Femur (tissue), 1 donor: ENCODE measurements around the gene G6PC1.
"Not testable (repeated sequence)": the region's sequence is repeated elsewhere in the genome, so short reads cannot be mapped to it uniquely, and the experiment has no call there.

Source experiments
- DNase-seq: peaks from one replicate; pipeline ENCODE4 v3.0.0-alpha.2; 2017

G6PC1 gene

DNA sequence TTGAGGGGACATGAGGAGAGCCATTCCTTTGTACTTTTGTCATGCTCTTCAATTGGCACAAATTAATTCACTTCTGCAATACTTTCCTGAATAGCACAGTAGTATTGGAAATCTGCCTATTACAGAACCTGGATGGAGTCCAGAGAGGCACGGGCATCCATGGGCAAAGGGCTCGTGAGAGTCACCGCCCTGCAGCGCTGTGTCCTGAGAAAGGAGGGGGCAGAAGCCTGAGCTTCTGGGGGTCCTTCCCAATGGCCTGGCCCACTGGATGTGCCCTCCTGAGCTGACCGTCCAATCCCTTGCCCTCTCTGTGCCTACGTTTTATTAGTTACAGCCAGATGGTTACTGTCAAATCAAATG, 3.5 kb downstream of the G6PC1 start:
- no peak for DNase-seq

DNA sequence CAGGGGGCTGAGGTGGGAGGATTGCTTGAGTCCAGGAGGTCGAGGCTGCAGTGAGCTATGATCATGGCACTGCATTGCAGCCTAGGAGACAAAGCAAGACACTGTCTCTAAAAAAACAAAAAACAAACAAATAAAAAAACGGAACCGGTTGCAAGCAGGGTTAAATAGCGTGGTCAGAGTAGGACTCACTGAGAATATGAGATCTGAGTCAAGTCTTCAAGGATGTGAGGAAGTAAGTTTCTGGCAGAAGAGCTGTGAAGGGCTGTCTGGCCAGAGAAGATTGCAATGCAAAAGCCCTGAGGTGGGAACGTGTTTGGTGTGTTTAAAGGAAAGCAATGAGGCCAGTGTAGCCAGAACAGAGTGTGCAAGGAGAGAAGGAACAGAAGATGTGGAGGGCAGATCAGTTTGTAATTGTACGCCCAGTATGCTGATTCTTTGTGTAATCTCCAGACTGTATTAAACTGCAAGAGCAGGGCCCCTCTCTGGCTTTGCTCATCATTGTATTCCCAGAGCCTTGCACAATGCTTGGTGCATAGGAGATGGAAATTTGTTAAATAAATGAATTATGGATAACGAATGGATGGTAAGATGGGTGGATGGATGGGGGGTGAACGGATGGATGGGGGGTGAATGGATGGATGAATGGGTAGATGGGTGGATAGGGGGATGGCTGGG, 6.3 kb downstream of the G6PC1 start:
- no peak for DNase-seq

DNA sequence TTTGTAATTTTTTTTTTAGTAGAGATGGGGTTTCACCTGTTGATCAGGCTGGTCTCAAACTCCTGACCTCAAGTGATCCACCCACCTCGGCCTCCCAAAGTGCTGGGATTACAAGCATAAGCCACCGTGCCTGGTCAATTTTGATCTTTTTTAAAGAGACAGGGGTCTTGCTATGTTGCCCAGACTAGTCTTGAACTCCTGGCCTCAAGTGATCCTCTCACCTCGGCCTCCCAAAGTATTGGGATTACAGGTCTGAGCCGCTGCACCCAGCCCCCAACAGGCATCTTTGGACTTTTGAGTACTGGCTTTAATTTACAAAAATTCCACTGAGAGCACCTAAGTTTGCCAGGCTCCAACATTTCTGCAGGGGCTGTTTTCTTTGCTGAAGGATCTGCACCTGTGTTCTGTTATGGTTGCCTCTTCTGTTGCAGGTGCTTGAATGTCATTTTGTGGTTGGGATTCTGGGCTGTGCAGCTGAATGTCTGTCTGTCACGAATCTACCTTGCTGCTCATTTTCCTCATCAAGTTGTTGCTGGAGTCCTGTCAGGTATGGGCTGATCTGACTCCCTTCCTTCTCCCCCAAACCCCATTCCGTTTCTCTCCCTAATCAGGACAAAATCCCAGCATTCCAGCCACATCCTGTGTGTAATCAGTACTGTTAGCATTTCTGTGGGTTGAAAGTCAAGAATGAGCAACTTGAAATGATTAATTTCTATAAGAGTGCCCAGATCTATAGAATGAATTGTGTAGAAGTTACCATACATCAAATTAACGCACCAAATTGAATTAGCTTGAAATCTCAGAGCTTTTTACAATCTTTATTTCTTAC, 8.5 kb downstream of the G6PC1 start:
- DNase-seq, result no peak

DNA sequence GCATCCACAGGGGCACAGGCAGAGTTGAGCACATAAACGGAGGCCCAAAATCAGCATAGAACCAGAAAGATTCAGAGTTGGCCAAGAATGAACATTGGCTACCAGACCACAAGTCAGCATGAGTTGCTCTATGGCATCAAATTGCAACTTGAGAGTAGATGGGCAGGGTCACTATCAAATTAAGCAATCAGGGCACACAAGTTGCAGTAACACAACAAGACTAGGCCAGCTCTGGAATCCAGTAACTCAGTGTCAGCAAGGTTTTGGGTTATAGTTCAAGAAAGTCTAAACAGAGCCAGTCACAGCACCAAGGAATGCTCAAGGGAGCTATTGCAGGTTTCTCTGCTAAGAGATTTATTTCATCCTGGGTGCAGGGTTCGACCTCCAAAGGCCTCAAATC, 12.9 kb downstream of the G6PC1 start:
- no peak for DNase-seq

DNA sequence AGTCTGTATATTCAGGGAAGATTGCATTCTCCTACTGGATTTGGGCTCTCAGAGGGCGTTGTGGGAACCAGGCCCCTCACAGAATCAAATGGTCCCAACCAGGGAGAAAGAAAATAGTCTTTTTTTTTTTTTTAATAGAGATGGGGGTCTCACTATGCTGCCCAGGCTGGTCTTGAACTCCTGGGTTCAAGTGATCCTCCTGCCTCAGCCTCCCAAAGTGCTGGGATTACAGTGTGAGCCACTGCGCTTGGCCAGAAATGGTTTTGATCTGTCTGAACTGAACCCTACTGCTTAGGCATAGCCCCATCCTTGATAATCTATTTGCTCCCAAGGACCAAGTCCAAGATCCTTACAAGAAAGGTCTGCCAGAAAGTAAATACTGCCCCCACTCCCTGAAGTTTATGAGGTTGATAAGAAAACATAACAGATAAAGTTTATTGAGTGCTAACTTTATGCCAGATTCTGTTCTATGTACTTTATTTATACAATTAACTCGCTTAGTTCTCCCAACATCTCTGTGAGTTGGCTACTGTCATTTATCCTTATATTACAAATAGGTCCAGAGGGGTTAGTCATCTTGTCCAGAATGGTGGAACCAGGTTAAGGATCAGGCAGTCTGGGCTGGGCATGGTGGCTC, 13.5 kb downstream of the G6PC1 start:
- no peak for DNase-seq

DNA sequence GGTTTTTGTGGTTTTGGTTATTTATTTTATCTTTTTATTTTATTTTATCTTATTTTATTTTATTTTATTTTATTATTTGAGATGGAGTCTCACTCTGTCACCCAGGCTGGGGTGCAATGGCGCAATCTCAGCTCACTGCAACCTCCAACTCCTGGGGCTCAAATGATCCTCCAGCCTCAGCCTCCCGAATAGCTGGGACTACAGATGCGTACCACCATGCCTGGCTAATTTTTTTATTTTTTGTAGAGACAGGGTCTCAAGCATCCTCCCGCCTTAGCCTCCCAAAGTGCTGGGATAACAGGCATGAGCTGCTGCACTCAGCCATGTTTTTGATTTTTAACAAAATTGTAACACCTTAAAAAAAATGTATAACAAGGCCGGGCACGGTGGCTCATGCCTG, 14.7 kb downstream of the G6PC1 start:
- not testable (repeated sequence) for DNase-seq

DNA sequence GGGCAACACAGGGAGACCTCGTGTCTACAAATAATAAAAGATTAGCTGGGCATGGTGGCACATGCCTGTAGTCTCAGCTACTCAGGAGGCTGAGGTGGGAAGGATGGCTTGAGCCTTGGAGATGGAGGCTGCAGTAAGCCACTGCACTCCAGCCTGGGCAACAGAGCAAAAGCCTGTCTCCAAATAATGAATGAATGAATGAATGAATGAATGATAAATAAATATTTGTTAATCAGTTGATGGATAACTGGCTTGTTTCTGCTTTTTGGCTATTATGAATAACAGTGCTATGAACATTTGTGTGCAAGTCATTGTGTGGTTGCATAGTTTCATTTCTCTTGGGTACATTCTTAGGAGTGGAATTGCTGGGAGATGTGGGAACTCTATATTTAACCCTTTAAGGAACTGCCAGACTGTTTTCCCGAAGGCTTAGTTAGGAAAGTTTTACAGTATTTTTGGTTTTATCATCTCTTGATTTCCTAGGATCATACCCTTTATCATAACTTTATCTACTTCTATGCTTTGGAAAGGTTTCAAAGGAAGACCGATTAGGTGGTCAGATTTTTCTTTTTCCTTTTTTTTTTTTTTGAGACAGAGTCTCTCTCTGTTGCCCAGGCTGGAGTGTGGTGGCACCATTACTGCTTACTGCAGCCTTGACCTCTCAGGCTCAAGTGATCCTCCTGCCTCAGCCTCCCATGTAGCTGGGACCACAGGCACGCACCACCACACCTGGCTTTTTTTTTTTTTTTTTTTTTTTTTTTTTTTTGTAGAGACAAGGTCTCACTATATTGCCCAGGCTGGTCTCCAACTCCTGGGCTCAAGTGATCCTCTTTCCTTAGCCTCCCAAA, 16.0 kb downstream of the G6PC1 start:
- DNase-seq, result not testable (repeated sequence)

DNA sequence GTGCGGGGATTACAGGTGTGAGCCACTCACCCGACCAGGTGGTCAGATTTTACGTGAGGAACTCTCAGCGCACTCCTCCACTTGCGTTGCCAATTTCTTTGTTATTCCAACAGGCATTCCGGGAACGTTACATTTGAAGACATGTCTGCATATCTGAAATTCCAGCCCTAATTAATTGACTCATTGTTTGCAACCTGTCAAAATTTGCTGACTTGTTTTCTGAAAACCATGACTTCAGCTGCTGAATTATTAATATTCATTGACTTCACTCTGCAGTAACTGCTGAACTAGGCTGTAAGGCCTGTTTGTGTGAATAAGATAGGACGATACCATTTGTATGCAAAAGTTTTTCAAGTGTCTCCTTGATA, 16.6 kb downstream of the G6PC1 start:
- DNase-seq, result no peak

DNA sequence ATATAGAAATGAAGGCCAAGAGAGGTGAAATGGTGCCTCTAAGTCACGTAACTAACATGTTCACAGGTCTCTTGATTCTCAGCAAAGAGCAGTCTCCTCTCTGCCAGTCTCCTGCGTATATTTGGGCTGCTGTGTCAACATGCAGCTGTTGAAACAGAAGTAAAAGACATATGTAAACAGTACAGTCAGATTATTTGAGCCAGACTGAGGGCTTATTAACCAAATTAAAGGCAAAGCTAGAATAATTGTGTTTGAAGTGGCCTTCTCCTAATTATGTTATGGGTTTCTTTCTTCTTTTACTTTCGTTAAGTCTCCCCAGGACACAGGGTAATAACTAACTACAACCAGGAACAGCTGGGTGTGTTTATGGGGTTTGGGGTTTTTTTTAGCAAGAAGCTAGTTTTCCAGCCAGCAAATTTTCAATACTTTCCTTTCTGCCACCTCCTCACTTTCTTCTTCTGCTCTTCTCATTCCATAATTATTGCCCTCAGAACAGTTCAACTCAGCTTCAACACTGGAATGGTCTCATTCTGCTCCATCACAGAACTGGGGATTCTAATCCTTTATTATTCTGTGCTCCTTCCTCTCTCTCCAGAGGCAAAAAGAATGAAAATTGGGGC, 18.4 kb downstream of the G6PC1 start:
- DNase-seq, result no peak

DNA sequence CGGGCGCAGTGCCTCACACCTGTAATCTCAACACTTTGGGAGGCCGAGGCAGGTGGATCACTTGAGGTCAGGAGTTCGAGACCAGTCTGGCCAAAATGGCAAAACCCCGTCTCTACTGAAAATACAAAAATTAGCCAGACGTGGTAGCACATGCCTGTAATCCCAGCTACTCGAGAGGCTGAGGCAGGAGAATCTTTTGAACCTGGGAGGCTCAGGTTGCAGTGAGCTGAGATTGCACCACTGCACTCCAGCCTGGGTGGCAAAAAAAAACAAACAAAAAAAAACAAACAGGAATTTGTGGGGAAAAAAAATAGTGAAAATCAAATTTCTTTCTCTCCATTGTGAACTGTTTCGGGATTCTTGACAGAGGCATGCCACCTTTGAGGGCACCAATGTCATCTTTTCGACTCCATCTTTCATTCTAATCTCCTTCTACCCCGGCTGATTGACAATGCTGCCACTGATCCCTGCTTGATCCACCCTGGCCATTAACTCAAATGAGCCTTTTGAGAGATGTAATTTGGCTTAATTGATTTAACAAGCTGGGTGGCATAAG, 19.0 kb downstream of the G6PC1 start:
- DNase-seq, result not testable (repeated sequence)

DNA sequence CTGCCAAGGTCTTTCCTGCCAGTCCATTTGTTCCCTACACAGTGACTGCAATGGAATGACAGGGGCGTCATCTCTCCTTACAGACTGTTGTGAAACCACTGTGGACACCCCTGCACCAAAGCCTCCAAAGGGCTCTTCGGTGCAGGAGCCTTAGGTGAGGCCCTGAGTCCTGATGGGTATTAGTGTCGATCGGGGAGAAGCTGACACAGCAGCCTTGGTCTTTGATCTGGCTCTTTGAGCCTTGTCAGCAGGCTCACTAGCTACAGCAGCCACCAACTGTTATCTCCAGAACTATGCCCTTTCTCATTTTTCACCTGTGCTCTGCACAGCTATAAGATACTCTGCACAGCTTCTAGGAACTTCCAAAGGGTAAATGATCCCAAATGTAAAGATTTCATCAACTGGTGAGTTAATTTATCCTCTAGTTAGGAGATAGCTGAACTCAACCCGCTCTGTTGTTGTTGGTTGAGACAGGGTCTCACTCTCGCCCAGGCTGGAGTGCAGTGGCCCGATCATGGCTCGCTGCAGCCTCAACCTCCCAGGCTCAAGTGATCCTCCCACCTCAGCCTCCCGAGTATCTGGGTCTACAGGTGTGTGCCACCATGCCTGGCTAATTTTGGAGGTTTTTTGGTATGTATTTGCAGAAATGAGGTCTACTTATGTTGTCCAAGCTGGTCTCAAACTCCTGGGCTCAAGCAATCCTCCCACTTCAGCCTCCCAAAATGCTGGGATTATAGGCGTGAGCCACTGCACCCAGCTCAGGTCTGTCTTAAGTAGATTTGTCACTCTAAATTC, 19.7 kb downstream of the G6PC1 start:
- no peak for DNase-seq

DNA sequence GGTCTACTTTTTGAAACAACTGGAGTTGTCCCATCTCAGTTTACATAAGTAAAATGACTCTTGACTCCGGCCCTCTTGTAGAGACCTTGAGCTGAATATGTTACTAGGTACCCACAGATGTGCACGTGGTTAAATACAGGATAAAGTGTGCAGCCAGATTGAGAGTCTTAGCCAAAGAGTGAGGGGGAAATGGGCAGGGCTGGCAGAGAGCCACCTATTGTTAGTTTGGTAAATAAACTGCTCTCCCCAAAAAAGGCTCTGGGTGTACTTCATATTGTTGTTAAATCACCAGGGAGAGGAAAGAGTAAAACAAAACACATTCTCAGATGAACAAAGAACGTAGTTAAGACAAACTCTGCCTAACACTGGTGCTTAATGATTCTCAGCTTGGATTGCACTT, 20.3 kb downstream of the G6PC1 start:
- peak; percentile 30 for DNase-seq

DNA sequence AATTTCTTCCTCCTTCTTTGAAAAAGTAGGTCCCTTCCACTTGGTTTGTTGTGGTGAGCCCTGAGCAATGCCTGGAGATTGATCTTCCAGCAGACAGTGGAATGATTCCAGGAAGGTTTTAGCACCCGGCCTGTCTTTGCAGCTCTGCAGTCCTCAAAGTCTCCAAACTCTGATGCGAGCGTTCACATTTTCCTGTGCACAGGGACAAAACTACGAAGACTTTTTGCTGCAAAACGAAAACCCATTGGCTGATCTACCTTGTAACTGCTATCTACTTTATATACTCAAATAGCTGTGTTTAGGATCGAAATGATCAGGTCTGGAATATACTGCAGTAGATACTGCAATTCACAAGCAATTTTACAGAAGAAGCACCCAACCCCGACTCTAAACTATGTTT, 21.7 kb downstream of the G6PC1 start:
- peak; percentile 32 for DNase-seq

DNA sequence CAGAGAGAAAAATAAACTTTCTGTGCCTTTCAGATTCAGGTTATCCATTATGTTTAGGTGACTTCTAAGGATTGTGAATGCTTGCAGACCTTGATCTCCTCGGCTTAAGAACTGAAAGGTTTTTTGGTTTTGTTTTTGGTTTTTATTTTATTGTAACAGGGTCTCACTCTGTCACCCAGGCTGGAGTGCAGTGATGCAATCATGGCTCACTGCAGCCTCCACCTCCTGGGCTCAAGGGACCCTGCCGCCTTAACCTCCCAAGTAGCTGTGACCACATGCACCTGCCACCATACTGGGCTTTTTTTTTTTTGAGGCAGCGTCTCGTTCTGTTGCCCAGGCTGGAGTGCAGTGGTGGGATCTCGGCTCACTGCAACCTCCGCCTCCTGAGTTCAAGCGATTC, 22.9 kb downstream of the G6PC1 start:
- not testable (repeated sequence) for DNase-seq

DNA sequence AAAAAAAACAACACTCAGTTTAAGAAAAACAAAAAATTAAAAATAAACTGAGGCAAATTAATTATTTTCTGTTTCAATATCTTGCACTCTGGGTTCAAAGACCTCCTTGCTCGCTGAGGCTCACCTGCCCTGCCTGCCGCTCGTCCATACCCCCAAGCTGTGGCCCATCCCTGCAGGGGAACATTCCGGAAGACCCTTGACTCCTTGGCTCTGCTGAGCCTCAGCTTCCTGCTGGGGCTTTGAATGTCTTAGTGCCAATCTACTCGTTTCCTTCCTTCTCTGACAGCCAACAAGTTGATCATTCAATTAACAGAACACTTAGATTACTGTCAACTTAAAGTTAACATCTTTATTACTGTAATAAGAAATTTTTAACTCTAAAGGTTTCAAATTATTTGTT, 24.3 kb downstream of the G6PC1 start:
- no peak for DNase-seq

DNA sequence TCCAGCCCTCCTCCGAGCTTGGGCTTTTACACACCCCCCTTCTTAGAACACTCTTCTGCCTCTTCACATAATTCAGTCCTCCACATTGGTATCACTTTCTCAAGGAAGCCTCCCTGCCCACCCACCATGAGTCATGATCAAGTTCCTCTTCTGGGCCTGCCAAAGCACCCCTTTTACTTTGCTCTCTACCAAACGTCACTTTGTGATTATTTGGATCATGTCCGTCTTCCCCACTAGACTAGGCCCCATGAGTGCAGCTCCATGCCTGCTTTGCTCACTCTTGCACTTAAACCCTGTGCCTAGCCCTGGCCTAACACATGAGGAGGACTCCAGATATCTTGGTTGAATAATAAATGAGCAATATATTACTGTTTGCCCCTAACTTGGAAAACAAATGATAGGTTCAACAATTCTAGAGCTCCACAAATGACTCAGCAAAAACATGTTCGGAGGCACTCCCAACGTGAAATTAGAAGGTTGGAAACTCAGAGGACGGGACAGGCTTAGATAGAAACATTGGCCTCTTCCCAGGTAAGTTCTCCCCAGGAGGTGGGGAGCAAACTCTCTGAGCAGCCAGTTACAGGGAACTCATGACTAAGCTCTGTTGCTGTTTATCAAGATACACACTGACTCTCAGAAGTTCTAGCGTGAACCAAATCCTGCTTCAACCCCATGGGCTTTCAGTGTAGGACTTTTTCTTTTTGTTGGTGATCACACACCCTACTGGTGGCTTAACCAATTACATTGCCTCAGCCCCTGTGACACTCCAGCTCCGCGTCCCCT, 28.3 kb downstream of the G6PC1 start:
- peak; percentile 46 for DNase-seq

DNA sequence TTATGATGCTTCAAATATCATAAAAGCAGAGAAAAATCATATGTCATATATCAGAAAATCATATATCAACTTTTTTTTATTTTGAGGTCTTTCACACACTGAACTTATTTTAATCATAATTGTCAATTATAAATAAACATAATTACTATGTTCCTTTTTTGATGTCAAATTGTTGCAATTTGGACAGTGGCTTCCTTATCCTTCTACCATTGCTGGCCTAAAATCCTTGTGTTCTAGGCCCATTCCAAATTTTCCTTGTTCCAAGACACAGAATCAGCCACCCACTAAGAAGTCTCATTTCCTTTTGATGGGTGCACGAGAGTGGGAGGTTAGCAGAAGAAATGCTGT, 28.9 kb downstream of the G6PC1 start:
- no peak for DNase-seq

DNA sequence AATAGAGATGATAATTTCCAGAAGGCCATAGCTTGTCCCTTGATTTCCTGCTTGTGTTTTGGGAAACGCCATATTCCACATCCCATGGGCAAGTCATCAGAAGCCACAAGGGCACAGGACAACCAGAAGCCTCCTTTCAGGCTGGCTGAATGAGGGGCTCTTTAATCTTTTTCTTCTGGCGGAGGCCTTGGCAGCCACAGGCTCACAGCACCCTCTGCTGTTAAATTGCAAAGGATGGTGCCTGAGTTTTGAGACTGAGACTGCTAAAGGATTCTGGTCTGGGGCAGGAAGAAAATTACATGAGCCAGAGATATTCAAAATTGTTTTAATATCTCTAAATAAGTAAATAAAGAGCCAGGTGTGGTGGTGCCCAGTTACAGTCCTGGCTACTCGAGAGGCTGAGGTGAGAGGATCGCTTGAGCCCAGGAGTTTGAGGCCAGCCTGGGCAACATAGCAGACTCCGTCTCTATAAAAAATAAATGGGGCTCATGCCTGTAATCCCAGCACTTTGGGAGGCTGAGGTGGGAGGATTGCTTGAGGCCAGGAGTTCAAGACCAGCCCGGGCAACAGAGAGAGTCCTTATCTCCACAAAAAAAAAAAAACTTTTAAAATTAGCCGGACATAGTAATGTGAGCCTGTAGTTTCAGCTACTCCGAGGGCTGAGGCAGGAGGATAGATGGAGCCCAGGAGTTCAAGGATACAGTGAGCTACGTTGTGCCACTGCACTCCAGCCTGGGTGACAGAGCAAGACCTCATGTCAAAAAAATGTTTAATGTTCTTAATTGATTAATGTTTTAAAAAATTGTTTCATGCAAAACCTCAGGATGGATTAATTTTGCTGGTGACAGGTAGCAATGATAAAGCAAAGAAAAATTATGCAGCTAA, 37.4 kb downstream of the G6PC1 start:
- peak; percentile 74 for DNase-seq

DNA sequence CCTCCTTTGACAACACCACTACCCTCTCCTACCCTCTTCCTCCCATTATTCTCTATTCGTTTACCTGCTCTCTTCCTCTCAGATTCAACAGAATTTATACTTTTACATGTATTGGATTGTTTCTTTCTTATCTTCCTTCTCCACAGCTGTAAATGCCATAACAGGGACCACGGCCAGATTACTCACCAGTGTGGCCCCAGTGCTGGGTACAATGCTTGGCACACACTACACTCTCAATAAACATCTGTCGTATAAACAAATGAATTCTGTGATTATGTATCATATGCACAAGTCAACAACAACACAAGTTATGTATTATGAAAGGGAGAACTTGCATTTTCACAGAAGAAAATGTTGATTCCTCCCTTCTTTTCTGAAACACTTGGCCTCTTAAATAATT, 43.6 kb downstream of the G6PC1 start:
- DNase-seq, result no peak

DNA sequence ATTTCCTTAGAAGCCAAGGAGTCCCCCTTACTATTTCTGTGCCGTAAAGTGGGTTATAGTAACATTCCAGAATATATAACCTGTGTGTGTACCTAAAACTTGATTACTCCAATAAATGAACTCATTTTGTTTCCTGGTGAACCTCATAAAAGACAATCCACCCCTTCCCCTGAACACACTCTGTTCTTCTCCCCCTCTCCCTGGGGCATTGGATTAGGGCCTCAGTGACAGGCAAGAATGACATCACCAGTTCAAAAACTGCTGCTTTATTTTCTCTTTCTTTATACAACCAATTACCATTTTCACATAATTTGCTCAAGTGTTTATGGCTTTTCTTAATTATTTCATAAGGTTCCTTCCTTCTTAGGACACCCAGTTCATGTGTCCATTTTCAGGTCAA, 46.2 kb downstream of the G6PC1 start:
- no peak for DNase-seq
